H54 (cell line): ENCODE measurements around the gene USH2A.
"Not testable (repeated sequence)": the region's sequence is repeated elsewhere in the genome, so short reads cannot be mapped to it uniquely, and the experiment has no call there.

Experiments
- DNase-seq: peaks from one replicate; pipeline ENCODE4 v3.0.0; 2011; ENCODE audit warnings: low spot score, mixed read lengths; ENCODE audit not compliant: insufficient read length
- FAIRE-seq: peaks from 3 replicates; lab custom pipeline; 2011; peaks lifted over from hg19 to GRCh38; lab: Jason Lieb, UNC
- POLR2A ChIP-seq: IDR thresholded peaks from 2 replicates; pipeline ENCODE4 v1.6.1; 2011; ENCODE audit warnings: low read depth, mild to moderate bottlenecking, low read length

The USH2A gene

DNA sequence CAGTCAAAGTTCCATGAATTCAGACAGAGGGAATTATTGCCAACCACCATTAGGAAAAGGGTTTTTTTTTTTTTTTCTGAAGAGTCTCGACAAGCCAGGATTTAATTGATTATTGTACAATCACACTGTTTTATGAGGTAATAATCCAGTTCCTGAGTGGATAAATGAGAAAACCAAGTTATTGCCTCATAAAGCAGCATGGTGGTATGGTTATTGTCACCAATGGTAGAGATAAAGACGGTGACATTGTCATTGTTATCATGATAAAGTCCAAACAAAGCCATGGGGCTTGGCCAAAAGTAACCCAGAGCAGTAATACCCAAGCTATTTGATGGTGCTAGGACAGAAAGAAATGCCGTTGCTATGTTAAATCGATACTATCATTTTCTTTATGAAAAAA is 232.8 kb downstream of the USH2A start:
- DNase-seq (no peak), FAIRE-seq (no peak)
- no peak for TF ChIP-seq POLR2A

DNA sequence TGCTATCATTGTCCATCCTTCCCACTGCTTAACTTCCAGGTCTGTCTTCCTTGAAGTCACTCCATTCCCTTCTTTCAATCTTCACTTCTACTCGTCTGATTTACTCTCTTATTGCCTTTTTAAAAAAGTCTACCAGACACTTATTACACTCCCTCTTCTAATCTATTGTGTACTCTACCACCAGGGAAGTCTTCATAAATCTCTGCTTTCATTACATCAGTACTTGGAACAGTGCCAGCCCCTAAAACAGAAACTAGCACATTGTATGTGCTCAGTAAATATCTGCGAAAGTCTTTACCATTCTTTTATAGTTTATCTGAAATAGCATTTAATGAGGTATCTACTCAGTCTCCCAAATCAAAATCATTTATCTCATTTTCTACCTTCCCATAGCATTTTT is 236.4 kb downstream of the USH2A start:
- TF ChIP-seq POLR2A = no peak
- no peak for FAIRE-seq
- no peak for DNase-seq

DNA sequence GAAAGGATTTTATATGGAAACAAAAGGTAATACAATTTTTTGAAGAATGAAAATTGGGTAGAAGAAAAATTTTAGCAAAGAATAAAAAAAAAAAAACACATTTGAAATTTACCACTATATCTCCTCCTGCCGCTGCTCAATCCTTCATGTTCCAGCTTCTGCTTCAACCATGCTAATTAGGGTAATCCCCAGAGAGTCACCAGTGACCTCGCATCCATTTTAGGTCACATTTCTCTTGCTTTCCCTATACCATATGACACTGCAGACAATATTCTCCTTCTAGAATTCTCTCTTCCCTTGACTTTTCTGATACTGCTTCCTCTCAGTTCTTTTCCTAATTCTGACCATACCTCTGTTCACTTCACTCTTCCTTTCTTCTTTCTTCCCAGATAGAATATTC is 237.1 kb downstream of the USH2A start:
- FAIRE-seq (no peak), DNase-seq (no peak)
- no peak for TF ChIP-seq POLR2A

DNA sequence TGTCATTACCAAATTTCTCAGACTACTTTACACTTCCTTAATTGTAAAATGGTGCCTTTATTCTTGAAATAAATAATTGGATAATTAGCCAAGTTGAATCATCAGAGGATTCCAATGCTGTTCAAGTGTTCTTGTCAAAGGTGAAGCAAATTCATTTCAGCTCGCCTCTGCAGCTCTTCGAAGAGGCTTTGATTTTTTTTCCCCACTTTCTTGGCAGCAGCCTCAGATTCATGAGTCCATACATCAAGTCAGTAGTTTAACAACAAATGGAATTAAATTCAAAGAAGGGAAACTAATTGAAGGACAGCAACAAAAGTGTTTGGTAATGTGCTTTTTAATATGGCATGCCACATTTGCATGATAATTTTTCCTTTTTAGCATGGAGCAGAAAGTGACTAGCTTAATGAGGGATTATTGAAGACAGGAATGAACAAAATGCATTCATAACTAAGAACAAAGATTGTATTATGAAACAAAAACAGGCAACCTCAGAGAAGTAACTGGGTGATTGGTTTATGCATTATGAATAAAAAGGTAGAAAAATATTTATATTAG is 239.0 kb downstream of the USH2A start:
- DNase-seq (no peak), FAIRE-seq (no peak)
- TF ChIP-seq POLR2A = no peak

- TF ChIP-seq POLR2A = no peak
- FAIRE-seq (no peak), DNase-seq (no peak)
Measured at GRCh38 chr1:216183454-216183853, 239.8 kb downstream of the USH2A start.

DNA sequence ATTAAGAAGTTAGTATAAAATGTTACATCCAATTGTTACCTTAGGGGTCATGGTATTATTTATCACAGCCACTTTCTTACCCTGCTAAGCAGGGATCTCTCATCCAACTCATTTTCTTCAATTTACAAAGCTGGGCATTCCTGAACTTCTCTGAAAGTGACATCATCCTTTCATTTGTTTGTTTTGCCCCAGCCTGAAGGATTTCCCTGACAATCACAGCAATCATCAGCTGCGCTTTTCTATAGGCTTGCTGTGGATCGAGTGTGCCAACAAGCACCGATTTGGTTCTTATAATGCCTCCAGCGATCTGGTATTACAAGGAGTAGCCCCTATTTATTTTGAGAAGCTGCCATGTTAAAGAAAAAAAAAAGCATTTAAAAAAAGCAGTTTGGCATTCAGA is 240.2 kb downstream of the USH2A start:
- FAIRE-seq (no peak), DNase-seq (no peak)
- no peak for TF ChIP-seq POLR2A

DNA sequence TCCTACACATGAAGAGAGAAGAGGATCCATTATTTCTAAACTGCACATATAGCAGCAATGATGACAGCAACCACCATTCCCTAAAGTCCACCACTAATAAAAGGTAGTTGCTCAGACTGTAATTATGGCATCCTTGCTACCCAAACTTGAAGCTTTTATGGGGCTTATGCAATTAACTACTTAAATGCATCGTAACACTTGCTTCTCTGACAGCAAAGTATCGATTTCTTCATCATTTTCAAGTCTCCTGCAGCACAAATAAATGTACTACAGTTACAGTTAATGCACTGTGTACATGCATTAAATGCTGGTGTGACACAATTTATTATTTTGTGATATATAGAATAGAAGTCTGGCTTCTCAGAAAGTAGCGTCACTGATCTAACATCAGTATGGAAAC is 241.7 kb downstream of the USH2A start:
- DNase-seq (no peak), FAIRE-seq (no peak)
- no peak for TF ChIP-seq POLR2A

- TF ChIP-seq POLR2A = no peak
- DNase-seq (no peak), FAIRE-seq (no peak)
Measured at GRCh38 chr1:216178281-216178680, 245.0 kb downstream of the USH2A start.

- no peak for FAIRE-seq
- DNase-seq = no peak
- no peak for TF ChIP-seq POLR2A
Measured at GRCh38 chr1:216176970-216177369, 246.3 kb downstream of the USH2A start.

DNA sequence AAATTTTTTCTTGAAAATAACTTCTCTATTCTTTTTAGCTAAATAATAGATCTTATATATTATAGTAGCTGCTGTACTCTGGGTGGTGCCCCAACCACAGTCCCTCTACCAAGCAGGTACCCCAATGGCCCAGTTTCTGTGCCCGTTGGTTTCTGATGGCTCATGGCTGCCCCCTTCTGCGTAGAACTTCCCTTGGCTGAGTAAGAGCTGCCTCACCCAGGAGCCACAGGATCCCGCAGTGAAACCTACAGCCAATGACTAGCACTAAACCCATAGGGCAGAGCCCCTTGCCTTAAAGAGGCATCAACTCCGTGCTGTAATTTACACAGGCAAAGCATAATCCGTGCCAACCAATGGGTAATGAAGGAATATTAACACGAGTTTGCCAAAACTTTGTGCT is 247.5 kb downstream of the USH2A start:
- FAIRE-seq = no peak
- no peak for TF ChIP-seq POLR2A

DNA sequence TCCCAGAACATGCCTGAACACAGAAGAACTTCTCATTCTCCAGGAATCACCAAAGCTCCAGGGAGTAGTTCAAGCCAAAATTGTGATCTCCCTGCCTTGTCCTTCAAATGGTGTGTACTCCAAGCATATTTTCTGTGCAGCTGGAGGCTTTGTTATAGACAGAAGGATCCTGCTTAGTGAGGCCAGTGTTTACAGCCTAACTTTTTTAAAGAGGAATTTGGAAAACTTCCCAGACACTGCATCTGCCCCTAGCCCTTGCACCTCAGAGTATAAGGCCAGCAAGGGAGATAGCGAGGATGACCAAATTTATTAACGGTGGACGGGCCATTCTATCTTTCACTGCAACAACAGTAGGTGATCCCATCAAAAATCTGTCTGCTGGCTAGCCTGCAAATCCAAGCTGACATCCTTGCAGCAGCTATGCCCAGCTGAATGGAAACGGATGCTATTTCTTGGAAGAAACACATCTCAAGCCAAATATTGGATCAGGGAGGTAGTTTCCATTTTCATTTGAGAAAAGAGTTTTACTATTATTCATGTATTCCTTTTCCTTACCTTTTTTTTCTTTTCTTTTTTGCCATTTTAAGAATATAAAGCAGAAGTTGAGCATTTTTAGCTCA is 249.8 kb downstream of the USH2A start:
- DNase-seq (no peak), FAIRE-seq (no peak)
- no peak for TF ChIP-seq POLR2A

More for the DNA sequence above, 247.5 kb downstream of the USH2A start:
- peak; percentile 7 for DNase-seq

GRCh38 chr1:216169351-216169750 is 253.9 kb downstream of the USH2A start:
- DNase-seq = no peak
- FAIRE-seq = no peak
- no peak for TF ChIP-seq POLR2A

- FAIRE-seq = no peak
- TF ChIP-seq POLR2A = no peak
- no peak for DNase-seq
Measured at GRCh38 chr1:216168546-216168945, 254.7 kb downstream of the USH2A start.

GRCh38 chr1:216154063-216154462 is 269.2 kb downstream of the USH2A start:
- DNase-seq = no peak
- TF ChIP-seq POLR2A = no peak
- no peak for FAIRE-seq

DNA sequence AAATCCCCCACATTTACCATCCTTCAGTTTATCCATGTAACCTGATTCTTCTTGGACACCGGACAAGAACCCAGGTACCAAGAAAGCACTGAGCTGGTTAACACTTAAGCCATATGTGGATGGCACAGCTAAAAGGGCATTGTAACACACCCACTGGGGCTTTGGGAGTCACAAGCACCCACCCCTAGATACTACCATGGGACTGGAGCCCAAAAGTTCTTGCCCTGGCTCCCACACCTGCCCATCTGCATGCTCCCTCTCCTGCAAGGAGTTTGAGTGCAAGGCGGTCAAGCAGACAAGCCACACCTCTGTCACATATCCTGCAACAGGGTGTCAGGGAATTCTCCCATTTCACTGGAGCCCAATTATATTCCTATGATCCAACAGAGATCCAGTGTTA is 270.1 kb downstream of the USH2A start:
- TF ChIP-seq POLR2A = no peak
- DNase-seq (no peak), FAIRE-seq (no peak)

DNA sequence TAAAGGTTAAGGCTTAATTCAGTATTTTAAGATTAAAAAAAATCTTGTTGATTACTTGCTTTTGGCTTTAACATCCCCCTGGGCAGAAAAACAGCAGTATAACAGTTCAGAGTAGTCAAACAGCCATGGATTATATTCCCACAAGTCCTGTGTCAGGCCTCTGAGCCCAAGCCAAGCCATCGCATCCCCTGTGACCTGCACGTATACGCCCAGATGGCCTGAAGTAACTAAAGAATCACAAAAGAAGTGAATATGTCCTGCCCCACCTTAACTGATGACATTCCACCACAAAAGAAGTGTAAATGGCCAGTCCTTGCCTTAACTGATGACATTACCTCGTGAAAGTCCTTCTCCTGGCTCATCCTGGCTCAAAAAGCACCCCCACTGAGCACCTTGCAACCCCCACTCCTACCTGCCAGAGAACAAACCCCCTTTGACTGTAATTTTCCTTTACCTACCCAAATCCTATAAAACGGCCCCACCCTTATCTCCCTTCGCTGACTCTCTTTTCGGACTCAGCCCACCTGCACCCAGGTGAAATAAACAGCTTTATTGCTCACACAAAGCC is 277.7 kb downstream of the USH2A start:
- not testable (repeated sequence) for DNase-seq, FAIRE-seq
